ENCODE measurements around the gene ST6GALNAC3. TPM values are rescaled to one million over a fixed set of nuclear protein-coding genes. Genes with fewer than 3 reads are reported as not detected.

The ST6GALNAC3 gene
- total RNA-seq, 1 experiment from 2014 or later: 2.2 TPM

- H2AFZ ChIP-seq (ENCODE audit: low read depth, low read length, poor library complexity, severe bottlenecking): no peak overlapping the region
- no peak overlapping the region for H3K9ac ChIP-seq (ENCODE audit: low read length)
- no peaks in the 10 kb centered on the region for H3K9me2 ChIP-seq (ENCODE audit: insufficient read depth)
- ChIA-PET RAD21 (ENCODE audit: low non-redundant PET in 1 of 2, low total read pairs in 2 of 2, uncharacterized antibody in 2 of 2, unreplicated experiment in 2 of 2) (no interaction called here), POLR2A (no interaction called here), CTCF (no interaction called here)
- H3K27me3 ChIP-seq (ENCODE audit: insufficient read depth, low read length): no peaks in the 10 kb centered on the region
- intact Hi-C loops (cut with micrococcal nuclease): no loop called here
- ATAC-seq: no peak
- TF ChIP-seq POLR2A (IDR thresholded peaks at IDR 0.05; ENCODE audit: borderline replicate concordance, extremely low read depth, insufficient read depth, insufficient read length) (no peak), RAD21 (IDR thresholded peaks at IDR 0.05; ENCODE audit: low read depth) (no peak), POLR2AphosphoS5 (IDR thresholded peaks at IDR 0.05; ENCODE audit: low read depth, low read length) (no peak), MAX (IDR thresholded peaks at IDR 0.05) (no peak), SRF (IDR thresholded peaks at IDR 0.05; ENCODE audit: low read depth) (no peak), FOSL1 (IDR thresholded peaks at IDR 0.05; ENCODE audit: low read depth) (no peak), EGR1 (IDR thresholded peaks at IDR 0.05; ENCODE audit: low read depth) (no peak), ZFX (IDR thresholded peaks at IDR 0.05) (no peak), TCF7L2 (IDR thresholded peaks at IDR 0.05; ENCODE audit: borderline replicate concordance, extremely low read depth, insufficient read depth, insufficient read length) (no peak), CBX3 (IDR thresholded peaks at IDR 0.05; ENCODE audit: low read depth) (no peak), SP1 (IDR thresholded peaks at IDR 0.05; ENCODE audit: low read depth) (no peak), EZH2phosphoT487 (IDR thresholded peaks at IDR 0.05; ENCODE audit: borderline replicate concordance) (no peak), JUND (IDR thresholded peaks at IDR 0.05) (no peak), ELF1 (IDR thresholded peaks at IDR 0.05; ENCODE audit: borderline replicate concordance, low read depth) (no peak), EZH2 (IDR thresholded peaks at IDR 0.05) (no peak), CEBPB (IDR thresholded peaks at IDR 0.05; ENCODE audit: low read depth) (no peak)
- no peaks in the 10 kb centered on the region for H3K9me3 ChIP-seq (ENCODE audit: control insufficient read depth in 1 of 2, insufficient read depth in 1 of 2, low read depth in 1 of 2, low read length in 2 of 2)
- no peak overlapping the region for H3K4me3 ChIP-seq (replicated peaks in 1 of 2; ENCODE audit: low read depth in 1 of 2, low read length in 2 of 2)
- H3K4me1 ChIP-seq (ENCODE audit: control insufficient read depth in 1 of 2, insufficient read depth in 2 of 2, low read length in 2 of 2): no peaks in the 10 kb centered on the region
- no peak overlapping the region for H3K27ac ChIP-seq (ENCODE audit: low read depth, low read length)
- no peaks in the 10 kb centered on the region for H3K36me3 ChIP-seq (ENCODE audit: control insufficient read depth in 1 of 2, insufficient read depth in 2 of 2, low read length in 2 of 2)
- no peaks in the 10 kb centered on the region for H4K20me1 ChIP-seq (ENCODE audit: insufficient read depth)
- H3K4me2 ChIP-seq (ENCODE audit: low read length): no peak overlapping the region
- no peak for DNase-seq (ENCODE audit: low read depth, low spot score)
- no peaks in the 10 kb centered on the region for H3K79me2 ChIP-seq (ENCODE audit: insufficient read depth, low read length)
- BruUV-seq (replicated peaks): no TSS peak
Observed at GRCh38 chr1:76106719-76107235, 32.2 kb downstream of the ST6GALNAC3 start.

Measured in HCT116 (cell line).